ENCODE data around the gene TSR1.

The TSR1 gene

GRCh38 chr17:2371183-2372130 is 35.2 kb upstream of the TSR1 start:
- Histone ChIP-seq H3K27me3 (ENCODE audit: insufficient read depth, poor library complexity, severe bottlenecking) (no peaks in the 10 kb centered on the region), H3K4me3 (replicated peaks; ENCODE audit: insufficient read depth, low read length) (no peak overlapping the region), H3K27ac (replicated peaks) (no peak overlapping the region)
- no peak for TF ChIP-seq CTCF (IDR thresholded peaks at IDR 0.05; ENCODE audit: insufficient read depth, low read length)
- TF ChIP-seq GABPA (IDR thresholded peaks at IDR 0.05; ENCODE audit: low read depth), result no peak
- no peak for TF ChIP-seq POLR2AphosphoS5 (IDR thresholded peaks at IDR 0.05; ENCODE audit: low read depth)
- TF ChIP-seq REST (IDR thresholded peaks at IDR 0.05; ENCODE audit: insufficient replicate concordance, low read depth), result no peak
- no peak for DNase-seq (ENCODE audit: low read depth in 1 of 2, low spot score in 1 of 2)

DNA sequence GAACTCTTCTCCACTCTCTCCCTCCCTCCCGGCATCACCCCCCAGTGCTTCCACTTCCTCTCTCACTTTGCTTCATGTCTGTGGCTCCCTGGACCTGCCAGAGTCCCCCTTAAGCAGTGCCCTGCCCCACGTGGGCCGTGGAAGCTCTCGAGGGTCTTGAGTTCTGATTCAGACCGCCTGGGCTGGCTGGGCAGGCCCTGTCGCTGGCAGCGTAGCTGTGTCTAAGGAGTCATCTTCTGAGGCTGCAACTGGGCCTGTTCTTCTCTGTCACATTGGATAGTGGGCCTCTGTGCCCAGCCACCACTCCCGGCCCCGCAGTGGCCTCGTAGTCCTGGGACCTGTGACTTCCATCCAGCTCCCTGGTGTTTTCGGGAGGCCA is 33.9 kb upstream of the TSR1 start:
- no peak for DNase-seq (ENCODE audit: low read depth in 1 of 2, low spot score in 1 of 2)
- Histone ChIP-seq H3K27ac (replicated peaks) (no peak overlapping the region), H3K27me3 (ENCODE audit: insufficient read depth, poor library complexity, severe bottlenecking) (no peaks in the 10 kb centered on the region), H3K4me3 (replicated peaks; ENCODE audit: insufficient read depth, low read length) (no peak overlapping the region)
- TF ChIP-seq CTCF (IDR thresholded peaks at IDR 0.05; ENCODE audit: insufficient read depth, low read length) (no peak), SPI1 (IDR thresholded peaks at IDR 0.05; ENCODE audit: borderline replicate concordance, low read depth) (no peak), REST (IDR thresholded peaks at IDR 0.05; ENCODE audit: insufficient replicate concordance, low read depth) (no peak), POLR2AphosphoS5 (IDR thresholded peaks at IDR 0.05; ENCODE audit: low read depth) (no peak), GABPA (IDR thresholded peaks at IDR 0.05; ENCODE audit: low read depth) (no peak)

- Histone ChIP-seq H3K4me3 (replicated peaks; ENCODE audit: insufficient read depth, low read length) (no peak overlapping the region), H3K27ac (replicated peaks) (no peak overlapping the region), H3K27me3 (ENCODE audit: insufficient read depth, poor library complexity, severe bottlenecking) (no peaks in the 10 kb centered on the region)
- TF ChIP-seq CTCF (IDR thresholded peaks at IDR 0.05; ENCODE audit: insufficient read depth, low read length), result no peak
- no peak for TF ChIP-seq SPI1 (IDR thresholded peaks at IDR 0.05; ENCODE audit: borderline replicate concordance, low read depth)
- TF ChIP-seq GABPA (IDR thresholded peaks at IDR 0.05; ENCODE audit: low read depth), result no peak
- TF ChIP-seq POLR2AphosphoS5 (IDR thresholded peaks at IDR 0.05; ENCODE audit: low read depth), result no peak
- no peak for TF ChIP-seq REST (IDR thresholded peaks at IDR 0.05; ENCODE audit: insufficient replicate concordance, low read depth)
- peak in 1 of 2 experiments; percentile 1 for DNase-seq (ENCODE audit: low read depth in 1 of 2, low spot score in 1 of 2)
These were observed 33.4 kb upstream of the TSR1 start for GRCh38 chr17:2369551-2370210.

Measured in HL-60 (cell line).